HCT116 (cell line): ENCODE measurements around the gene ACACB. TPM values are rescaled to one million over a fixed set of nuclear protein-coding genes. Genes with fewer than 3 reads are reported as not detected.

Experiments used
- ATAC-seq: fragments of 200-7000 bp; cut with Tn5 transposase; 2 replicates; pipeline ENCODE4 v1.9.1; 2020; ENCODE audit warnings: mild to moderate bottlenecking, moderate library complexity
- BruUV-seq: library from RNA; stranded (reverse); fragments of 400-500 nt; replicated peaks from 2 replicates; lab custom pipeline; 2021; lab: Mats Ljungman, UMichigan
- CTCF ChIA-PET: fragments of 300-600 bp; sonication (Branson Sonifier 250); formaldehyde crosslinking; loops from one replicate; lab custom pipeline; 2021; ENCODE audit warnings: antibody characterized with exemption; lab: Charles Lee
- POLR2A ChIA-PET: fragments of 300-600, 350-600 bp; sonication (Branson Sonifier 250); formaldehyde crosslinking; loops from one replicate; lab custom pipeline; 2021; ENCODE audit warnings: antibody characterized with exemption; lab: Charles Lee
- RAD21 ChIA-PET, 2 experiments: fragments of 300-600 bp; sonication (Branson Sonifier 250); formaldehyde crosslinking; loops; one replicate each; lab custom pipeline; 2023; ENCODE audit warnings: low total read pairs in 2 of 2; ENCODE audit not compliant: uncharacterized antibody in 2 of 2, unreplicated experiment in 2 of 2, low non-redundant PET in 1 of 2; lab: Charles Lee
- DNase-seq: peaks from one replicate; pipeline ENCODE4 v3.0.0-alpha.2; 2010; ENCODE audit warnings: low read depth, low spot score
- H2AFZ ChIP-seq: fragments of 200-600 bp; shearing (Covaris generic), sonication (generic); 2 replicates; pipeline ENCODE4 v1.6.1; 2017; ENCODE audit warnings: low read depth, mixed run types, mixed read lengths, antibody characterized with exemption, low read length; ENCODE audit not compliant: poor library complexity, severe bottlenecking
- H3K27ac ChIP-seq: 2 replicates; pipeline ENCODE4 v1.5.1; 2012; ENCODE audit warnings: low read depth, low read length
- H3K27me3 ChIP-seq: fragments of 200-600 bp; sonication (generic); 2 replicates; pipeline ENCODE4 v1.6.1; 2016; ENCODE audit warnings: mixed run types, low read length, mixed read lengths; ENCODE audit not compliant: insufficient read depth
- H3K36me3 ChIP-seq, 2 experiments: fragments of 200-500 bp in 1 of 2; fragments of 200-600 bp in 1 of 2; sonication (Bioruptor generic) in 1 of 2; sonication (generic) in 1 of 2; 2 replicates each; pipeline versions ENCODE4 v1.5.1 to v1.6.1; 2014 to 2016; ENCODE audit warnings: low read length in 2 of 2, inconsistent platforms in 1 of 2, mixed read lengths in 1 of 2, mixed run types in 1 of 2; ENCODE audit not compliant: insufficient read depth in 2 of 2, control insufficient read depth in 1 of 2
- H3K4me1 ChIP-seq, 2 experiments: fragments of 200-600 bp in 1 of 2; sonication (generic) in 1 of 2; 2 replicates each; pipeline versions ENCODE4 v1.5.1 to v1.6.1; 2012 to 2017; ENCODE audit warnings: low read length in 2 of 2, inconsistent platforms in 1 of 2, mild to moderate bottlenecking in 1 of 2, mixed read lengths in 1 of 2, mixed run types in 1 of 2, moderate library complexity in 1 of 2; ENCODE audit not compliant: insufficient read depth in 2 of 2, control insufficient read depth in 1 of 2
- H3K4me2 ChIP-seq: fragments of 200-600 bp; sonication (generic); 2 replicates; pipeline ENCODE4 v1.6.1; 2017; ENCODE audit warnings: mixed run types, low read length, mixed read lengths
- H3K4me3 ChIP-seq, 2 experiments: fragments of 200-600 bp in 1 of 2; sonication (generic) in 1 of 2; replicated peaks in 1 of 2; 2 replicates each; pipeline ENCODE4 v1.5.1; 2011 to 2016; ENCODE audit warnings: low read length in 2 of 2, control low read depth in 1 of 2, low read depth in 1 of 2, mild to moderate bottlenecking in 1 of 2, mixed read lengths in 1 of 2, mixed run types in 1 of 2
- H3K79me2 ChIP-seq: fragments of 200-600 bp; sonication (generic); 2 replicates; pipeline ENCODE4 v1.6.1; 2017; ENCODE audit warnings: mild to moderate bottlenecking, mixed run types, low read length, moderate library complexity, mixed read lengths; ENCODE audit not compliant: insufficient read depth
- H3K9ac ChIP-seq: fragments of 200-600 bp; sonication (generic); 2 replicates; pipeline ENCODE4 v1.6.1; 2016; ENCODE audit warnings: low read length, mixed read lengths
- H3K9me2 ChIP-seq: fragments of 200-600 bp; sonication (generic), shearing (Covaris generic); 2 replicates; pipeline ENCODE4 v1.6.1; 2017; ENCODE audit warnings: mixed run types, mild to moderate bottlenecking, moderate library complexity; ENCODE audit not compliant: insufficient read depth
- H3K9me3 ChIP-seq, 2 experiments: fragments of 200-500 bp in 1 of 2; fragments of 200-600 bp in 1 of 2; sonication (Bioruptor generic) in 1 of 2; sonication (generic) in 1 of 2; 2 replicates each; pipeline ENCODE4 v1.6.1; 2014 to 2017; ENCODE audit warnings: low read length in 2 of 2, mixed read lengths in 2 of 2, inconsistent platforms in 1 of 2, low read depth in 1 of 2, mild to moderate bottlenecking in 1 of 2, mixed run types in 1 of 2, moderate library complexity in 1 of 2; ENCODE audit not compliant: control insufficient read depth in 1 of 2, insufficient read depth in 1 of 2
- H4K20me1 ChIP-seq: fragments of 200-600 bp; sonication (generic), shearing (Covaris generic); 2 replicates; pipeline ENCODE4 v1.6.1; 2017; ENCODE audit warnings: mixed run types, mild to moderate bottlenecking, moderate library complexity; ENCODE audit not compliant: insufficient read depth
- CBX3 ChIP-seq: IDR thresholded peaks from 2 replicates; pipeline ENCODE4 v1.6.1; 2012; ENCODE audit warnings: low read depth
- CEBPB ChIP-seq: IDR thresholded peaks from 2 replicates; pipeline ENCODE4 v1.6.1; 2012; ENCODE audit warnings: low read depth
- EGR1 ChIP-seq: IDR thresholded peaks from 2 replicates; pipeline ENCODE4 v1.6.1; 2012; ENCODE audit warnings: low read depth
- ELF1 ChIP-seq: IDR thresholded peaks from 2 replicates; pipeline ENCODE4 v1.6.1; 2012; ENCODE audit warnings: low read depth, borderline replicate concordance
- EZH2 ChIP-seq: fragments of 200-600 bp; sonication (generic); IDR thresholded peaks from 2 replicates; pipeline ENCODE4 v1.6.1; 2017; ENCODE audit warnings: antibody characterized with exemption, mixed run types
- EZH2phosphoT487 ChIP-seq: fragments of 200-600 bp; IDR thresholded peaks from 2 replicates; pipeline ENCODE4 v1.6.1; 2018; ENCODE audit warnings: antibody characterized with exemption, borderline replicate concordance
- FOSL1 ChIP-seq: IDR thresholded peaks from 2 replicates; pipeline ENCODE4 v1.6.1; 2012; ENCODE audit warnings: low read depth
- POLR2A ChIP-seq: IDR thresholded peaks from 2 replicates; pipeline ENCODE4 v1.7.0; 2011; ENCODE audit warnings: borderline replicate concordance; ENCODE audit not compliant: insufficient read depth, insufficient read length; ENCODE audit errors: extremely low read depth
- POLR2AphosphoS5 ChIP-seq: IDR thresholded peaks from 2 replicates; pipeline ENCODE4 v1.6.1; 2011; ENCODE audit warnings: mild to moderate bottlenecking, low read depth, low read length, moderate library complexity
- RAD21 ChIP-seq: IDR thresholded peaks from 2 replicates; pipeline ENCODE4 v1.6.1; 2012; ENCODE audit warnings: low read depth, mild to moderate bottlenecking
- SP1 ChIP-seq: IDR thresholded peaks from 2 replicates; pipeline ENCODE4 v1.6.1; 2012; ENCODE audit warnings: low read depth
- SRF ChIP-seq: IDR thresholded peaks from 2 replicates; pipeline ENCODE4 v1.6.1; 2012; ENCODE audit warnings: low read depth
- TCF7L2 ChIP-seq: IDR thresholded peaks from 2 replicates; pipeline ENCODE4 v1.7.0; 2011; ENCODE audit warnings: borderline replicate concordance, inconsistent platforms; ENCODE audit not compliant: insufficient read depth, insufficient read length; ENCODE audit errors: extremely low read depth
- YY1 ChIP-seq: IDR thresholded peaks from 2 replicates; pipeline ENCODE4 v1.6.1; 2011; ENCODE audit warnings: low read length, low read depth, moderate library complexity, mild to moderate bottlenecking; ENCODE audit not compliant: insufficient replicate concordance; ENCODE audit errors: extremely low read depth
- ZNF274 ChIP-seq: fragments of 200-500 bp; sonication (Bioruptor generic); IDR thresholded peaks from 2 replicates; pipeline ENCODE4 v1.6.1; 2014; ENCODE audit warnings: mild to moderate bottlenecking, low read depth, low read length, inconsistent platforms
- intact Hi-C: fragments of 100-400 bp; cut with micrococcal nuclease; formaldehyde crosslinking; loops from 2 replicates; pipeline ENCODE4 v1.10.0; 2022
- total RNA-seq: library from RNA; stranded (reverse); gene quantifications from one replicate; pipeline ENCODE4 v1.2.1, GENCODE V29; 2021; ENCODE audit not compliant: unreplicated experiment
- TF ChIP-seq, protein P1 (sequence below): IDR thresholded peaks from 2 replicates; pipeline ENCODE4 v1.6.1; 2012; ENCODE audit warnings: low read depth
- TF ChIP-seq, protein P2 (sequence below): IDR thresholded peaks from 2 replicates; pipeline ENCODE4 v1.6.1; 2012

The ACACB gene
- total RNA-seq, 1 experiment from 2014 or later, result 11.1 TPM

GRCh38 chr12:109113661-109114321, 2.6 kb upstream of the ACACB start:
- no peak for ATAC-seq
- intact Hi-C loops, result loop anchor here (2.0 kb wide), 1 partner anchor 271 kb away; no protein-coding TSS in a partner anchor
- H3K27ac ChIP-seq, result no peak overlapping the region
- ChIA-PET POLR2A (no interaction called here), RAD21 (no interaction called here), CTCF (no interaction called here)
- no peaks in the 10 kb centered on the region for H3K9me3 ChIP-seq
- TF ChIP-seq POLR2A (no peak), CBX3 (no peak), FOSL1 (no peak), RAD21 (no peak), ELF1 (no peak), TCF7L2 (no peak), YY1 (no peak), POLR2AphosphoS5 (no peak), CEBPB (no peak)
- no peak for DNase-seq
- no peaks in the 10 kb centered on the region for H3K79me2 ChIP-seq
- no peaks in the 10 kb centered on the region for H3K27me3 ChIP-seq
- H2AFZ ChIP-seq, result no peak overlapping the region
- H3K9me2 ChIP-seq, result no peaks in the 10 kb centered on the region
- no peak overlapping the region for H3K9ac ChIP-seq
- H3K4me3 ChIP-seq, result no peak overlapping the region
- BruUV-seq, result no TSS peak
- H4K20me1 ChIP-seq, result no peaks in the 10 kb centered on the region
- no peaks in the 10 kb centered on the region for H3K4me1 ChIP-seq
- no peak overlapping the region for H3K4me2 ChIP-seq
- peaks cover 3 to 8% of the 10 kb centered on the region in 2 experiments; a peak in 2 of 4 replicates for H3K36me3 ChIP-seq

DNA sequence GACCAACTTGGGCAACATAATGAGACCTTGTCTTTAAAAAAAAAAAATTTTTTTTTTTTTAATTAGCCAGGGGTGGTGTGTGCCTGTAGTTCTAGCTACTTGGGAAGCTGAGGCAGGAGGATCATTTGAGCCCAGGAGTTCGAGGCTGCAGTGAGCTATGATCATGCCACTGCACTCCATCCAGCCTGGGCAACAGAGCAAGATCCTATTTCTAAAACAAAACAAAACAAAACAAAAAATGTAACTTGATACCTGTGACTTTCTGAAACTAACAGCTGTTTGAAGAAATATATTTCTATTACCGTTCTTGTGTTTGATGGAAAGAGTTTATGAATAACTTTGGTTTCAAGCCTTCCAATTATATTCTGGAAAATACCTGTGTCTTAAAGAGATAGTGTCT, 1.7 kb upstream of the ACACB start:
- intact Hi-C loops, result no loop called here
- no peak overlapping the region for H3K9ac ChIP-seq
- CTCF ChIA-PET, result no interaction called here
- ATAC-seq (no peak), DNase-seq (no peak)
- peaks cover 0 to 3% of the 10 kb centered on the region in 2 experiments; a peak in 1 of 4 replicates for H3K36me3 ChIP-seq
- no peaks in the 10 kb centered on the region for H3K9me3 ChIP-seq
- H4K20me1 ChIP-seq, result no peaks in the 10 kb centered on the region
- no peak overlapping the region for H3K4me3 ChIP-seq
- no peaks in the 10 kb centered on the region for H3K9me2 ChIP-seq
- RAD21 ChIA-PET, result no interaction called here
- H3K4me1 ChIP-seq, result no peaks in the 10 kb centered on the region
- POLR2A ChIA-PET, result no interaction called here
- H3K27me3 ChIP-seq, result no peaks in the 10 kb centered on the region
- H3K79me2 ChIP-seq, result no peaks in the 10 kb centered on the region
- H3K27ac ChIP-seq, result no peak overlapping the region
- no peak overlapping the region for H3K4me2 ChIP-seq
- H2AFZ ChIP-seq, result no peak overlapping the region
- no TSS peak for BruUV-seq
- TF ChIP-seq SRF, result no peak
- TF ChIP-seq, protein P1, sequence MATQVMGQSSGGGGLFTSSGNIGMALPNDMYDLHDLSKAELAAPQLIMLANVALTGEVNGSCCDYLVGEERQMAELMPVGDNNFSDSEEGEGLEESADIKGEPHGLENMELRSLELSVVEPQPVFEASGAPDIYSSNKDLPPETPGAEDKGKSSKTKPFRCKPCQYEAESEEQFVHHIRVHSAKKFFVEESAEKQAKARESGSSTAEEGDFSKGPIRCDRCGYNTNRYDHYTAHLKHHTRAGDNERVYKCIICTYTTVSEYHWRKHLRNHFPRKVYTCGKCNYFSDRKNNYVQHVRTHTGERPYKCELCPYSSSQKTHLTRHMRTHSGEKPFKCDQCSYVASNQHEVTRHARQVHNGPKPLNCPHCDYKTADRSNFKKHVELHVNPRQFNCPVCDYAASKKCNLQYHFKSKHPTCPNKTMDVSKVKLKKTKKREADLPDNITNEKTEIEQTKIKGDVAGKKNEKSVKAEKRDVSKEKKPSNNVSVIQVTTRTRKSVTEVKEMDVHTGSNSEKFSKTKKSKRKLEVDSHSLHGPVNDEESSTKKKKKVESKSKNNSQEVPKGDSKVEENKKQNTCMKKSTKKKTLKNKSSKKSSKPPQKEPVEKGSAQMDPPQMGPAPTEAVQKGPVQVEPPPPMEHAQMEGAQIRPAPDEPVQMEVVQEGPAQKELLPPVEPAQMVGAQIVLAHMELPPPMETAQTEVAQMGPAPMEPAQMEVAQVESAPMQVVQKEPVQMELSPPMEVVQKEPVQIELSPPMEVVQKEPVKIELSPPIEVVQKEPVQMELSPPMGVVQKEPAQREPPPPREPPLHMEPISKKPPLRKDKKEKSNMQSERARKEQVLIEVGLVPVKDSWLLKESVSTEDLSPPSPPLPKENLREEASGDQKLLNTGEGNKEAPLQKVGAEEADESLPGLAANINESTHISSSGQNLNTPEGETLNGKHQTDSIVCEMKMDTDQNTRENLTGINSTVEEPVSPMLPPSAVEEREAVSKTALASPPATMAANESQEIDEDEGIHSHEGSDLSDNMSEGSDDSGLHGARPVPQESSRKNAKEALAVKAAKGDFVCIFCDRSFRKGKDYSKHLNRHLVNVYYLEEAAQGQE, result no peak
- TF ChIP-seq EZH2phosphoT487, result no peak
- no peak for TF ChIP-seq EGR1
- no peak for TF ChIP-seq ZNF274
- no peak for TF ChIP-seq EZH2
- no peak for TF ChIP-seq CBX3
- TF ChIP-seq TCF7L2, result no peak
- TF ChIP-seq SP1, result no peak
- TF ChIP-seq, protein P2, sequence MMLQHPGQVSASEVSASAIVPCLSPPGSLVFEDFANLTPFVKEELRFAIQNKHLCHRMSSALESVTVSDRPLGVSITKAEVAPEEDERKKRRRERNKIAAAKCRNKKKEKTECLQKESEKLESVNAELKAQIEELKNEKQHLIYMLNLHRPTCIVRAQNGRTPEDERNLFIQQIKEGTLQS, result no peak
